Ovary (tissue), 3 donors: ENCODE results near the gene RASGRP3.

ENCODE experiments used
- POLR2A ChIP-seq: fragments of 450-650 bp; IDR thresholded peaks from one replicate; pipeline ENCODE4 v1.6.1; 2017; ENCODE audit warnings: antibody characterized with exemption, mild to moderate bottlenecking, moderate library complexity
- TF ChIP-seq, protein P1 (sequence below), 3 donors: fragments of 450-650 bp in 2 of 3; fragments of 200-600 bp in 1 of 3; IDR thresholded peaks; one replicate each; pipeline versions ENCODE4 v1.5.1 to v1.8.0; 2016 to 2022; ENCODE audit warnings: antibody characterized with exemption in 3 of 3, mild to moderate bottlenecking in 1 of 3
- donor health status: DM: no; HTN: no; CAD: no.

GRCh38 chr2:33503002-33503401, 26.6 kb downstream of the RASGRP3 start:
- TF ChIP-seq, protein P1, sequence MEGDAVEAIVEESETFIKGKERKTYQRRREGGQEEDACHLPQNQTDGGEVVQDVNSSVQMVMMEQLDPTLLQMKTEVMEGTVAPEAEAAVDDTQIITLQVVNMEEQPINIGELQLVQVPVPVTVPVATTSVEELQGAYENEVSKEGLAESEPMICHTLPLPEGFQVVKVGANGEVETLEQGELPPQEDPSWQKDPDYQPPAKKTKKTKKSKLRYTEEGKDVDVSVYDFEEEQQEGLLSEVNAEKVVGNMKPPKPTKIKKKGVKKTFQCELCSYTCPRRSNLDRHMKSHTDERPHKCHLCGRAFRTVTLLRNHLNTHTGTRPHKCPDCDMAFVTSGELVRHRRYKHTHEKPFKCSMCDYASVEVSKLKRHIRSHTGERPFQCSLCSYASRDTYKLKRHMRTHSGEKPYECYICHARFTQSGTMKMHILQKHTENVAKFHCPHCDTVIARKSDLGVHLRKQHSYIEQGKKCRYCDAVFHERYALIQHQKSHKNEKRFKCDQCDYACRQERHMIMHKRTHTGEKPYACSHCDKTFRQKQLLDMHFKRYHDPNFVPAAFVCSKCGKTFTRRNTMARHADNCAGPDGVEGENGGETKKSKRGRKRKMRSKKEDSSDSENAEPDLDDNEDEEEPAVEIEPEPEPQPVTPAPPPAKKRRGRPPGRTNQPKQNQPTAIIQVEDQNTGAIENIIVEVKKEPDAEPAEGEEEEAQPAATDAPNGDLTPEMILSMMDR (IDR thresholded peaks at IDR 0.05) = no peak
- TF ChIP-seq POLR2A = no peak
